Large intestine (tissue), 3 donors: ENCODE results near the gene SNX2. TPM values are rescaled to one million over a fixed set of nuclear protein-coding genes. Genes with fewer than 3 reads are reported as not detected.

ENCODE experiments used
- DNase-seq, 2 donors: peaks; one replicate each; pipeline versions ENCODE4 v3.0.0 to v3.0.0-alpha.2; 2013
- H3K27ac ChIP-seq: one replicate; pipeline ENCODE4 v1.5.1; 2013; ENCODE audit warnings: low read length
- H3K27me3 ChIP-seq: 2 replicates; pipeline ENCODE4 v1.6.1; 2013; ENCODE audit warnings: low read length; ENCODE audit not compliant: control insufficient read depth, insufficient read depth
- H3K36me3 ChIP-seq: 2 replicates; pipeline ENCODE4 v1.6.1; 2013; ENCODE audit warnings: low read length; ENCODE audit not compliant: control insufficient read depth, insufficient read depth
- H3K4me1 ChIP-seq: one replicate; pipeline ENCODE4 v1.6.1; 2013; ENCODE audit warnings: low read length; ENCODE audit not compliant: control insufficient read depth, insufficient read depth
- H3K4me3 ChIP-seq: one replicate; pipeline ENCODE4 v1.5.1; 2013; ENCODE audit warnings: low read length
- H3K9me3 ChIP-seq: one replicate; pipeline ENCODE4 v1.6.1; 2013; ENCODE audit warnings: mild to moderate bottlenecking, low read depth, low read length, moderate library complexity; ENCODE audit not compliant: control insufficient read depth
- WGBS: methylation state at CpG from one replicate; pipeline ENCODE4 v1.1.5; 2013; ENCODE audit warnings: low lambda C conversion rate; ENCODE audit not compliant: insufficient coverage; 5-methylcytosine and 5-hydroxymethylcytosine counted together
- polyA plus RNA-seq: library from polyadenylated mRNA; unstranded; fragments of 120-200 nt; gene quantifications from one replicate; pipeline ENCODE4 v1.2.1, GENCODE V29; 2013

Gene SNX2
- polyA plus RNA-seq, 1 donor = 133 TPM

DNA sequence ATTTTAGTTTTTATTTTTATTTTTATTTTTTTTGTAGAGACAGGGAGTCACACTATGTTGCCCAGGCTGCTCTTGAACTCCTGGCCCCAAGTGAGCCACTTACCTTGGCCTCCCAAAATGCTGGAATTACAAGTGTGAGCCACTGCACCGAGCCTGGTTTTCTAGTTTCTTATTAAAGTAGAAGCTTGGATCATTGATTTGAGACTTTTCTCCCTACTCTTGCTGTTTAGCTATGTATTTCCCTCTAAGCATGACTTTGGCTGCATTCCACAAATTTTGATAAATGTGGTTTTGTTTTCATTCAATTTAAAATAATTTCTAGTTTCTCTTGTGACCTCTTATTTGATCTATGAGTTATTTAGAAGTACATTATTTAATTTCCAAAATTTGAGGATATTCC lies 10.4 kb downstream of the SNX2 start:
- no peak overlapping the region for H3K4me3 ChIP-seq
- H3K36me3 ChIP-seq = no peaks in the 10 kb centered on the region
- no CpG with 5 or more reads among the region's 1 CpG for WGBS
- no peaks in the 10 kb centered on the region for H3K27me3 ChIP-seq
- no peak overlapping the region for H3K27ac ChIP-seq
- DNase-seq = no peak
- H3K9me3 ChIP-seq = peaks cover 13% of the 10 kb centered on the region
- no peaks in the 10 kb centered on the region for H3K4me1 ChIP-seq

DNA sequence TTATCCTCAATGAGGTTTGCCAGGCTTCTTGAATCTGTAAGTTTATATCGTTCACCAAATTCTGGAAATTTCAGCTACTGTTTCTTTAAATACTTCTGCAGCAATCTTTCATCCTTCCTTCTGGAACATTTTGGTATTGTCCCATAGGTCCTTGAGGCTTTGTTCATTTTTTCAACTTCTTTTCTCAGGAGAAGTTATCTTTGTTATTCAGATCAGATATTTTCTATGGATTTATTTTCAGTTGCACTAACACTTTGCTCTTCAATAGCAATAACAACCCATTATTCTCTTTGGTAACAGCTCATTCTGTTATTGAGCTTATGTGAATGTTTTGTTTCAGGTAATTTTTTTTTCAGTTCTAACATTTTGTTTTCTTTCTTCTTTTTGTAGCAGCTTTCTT lies 13.5 kb downstream of the SNX2 start:
- WGBS = no CpG with 5 or more reads among the region's 1 CpG
- Histone ChIP-seq H3K36me3 (peaks cover 2% of the 10 kb centered on the region), H3K4me3 (no peak overlapping the region), H3K9me3 (peaks cover 13% of the 10 kb centered on the region), H3K27ac (no peak overlapping the region), H3K4me1 (no peaks in the 10 kb centered on the region), H3K27me3 (no peaks in the 10 kb centered on the region)
- DNase-seq = no peak

DNA sequence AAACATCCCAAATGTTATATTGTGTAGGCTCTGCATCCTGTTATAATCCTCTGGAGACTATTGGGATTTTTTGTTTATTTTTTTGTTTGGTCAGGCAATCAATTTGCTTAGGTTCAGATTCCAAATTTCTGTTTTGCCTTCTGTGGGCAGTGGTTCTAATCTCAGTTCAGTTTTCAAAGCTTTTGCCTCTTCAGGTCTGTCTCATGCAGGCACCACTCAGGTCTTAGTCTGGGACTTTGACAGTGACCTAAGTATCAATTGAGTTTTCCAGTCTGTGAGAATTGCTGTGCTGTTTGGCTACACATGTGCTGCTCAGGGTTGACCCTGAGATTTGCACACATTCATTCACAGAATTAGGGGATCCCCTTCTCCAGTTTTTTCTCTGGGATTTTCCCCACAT lies 14.1 kb downstream of the SNX2 start:
- Histone ChIP-seq H3K36me3 (peaks cover 2% of the 10 kb centered on the region), H3K4me3 (no peak overlapping the region), H3K27me3 (no peaks in the 10 kb centered on the region), H3K4me1 (no peaks in the 10 kb centered on the region), H3K9me3 (peaks cover 13% of the 10 kb centered on the region), H3K27ac (no peak overlapping the region)
- no peak for DNase-seq

DNA sequence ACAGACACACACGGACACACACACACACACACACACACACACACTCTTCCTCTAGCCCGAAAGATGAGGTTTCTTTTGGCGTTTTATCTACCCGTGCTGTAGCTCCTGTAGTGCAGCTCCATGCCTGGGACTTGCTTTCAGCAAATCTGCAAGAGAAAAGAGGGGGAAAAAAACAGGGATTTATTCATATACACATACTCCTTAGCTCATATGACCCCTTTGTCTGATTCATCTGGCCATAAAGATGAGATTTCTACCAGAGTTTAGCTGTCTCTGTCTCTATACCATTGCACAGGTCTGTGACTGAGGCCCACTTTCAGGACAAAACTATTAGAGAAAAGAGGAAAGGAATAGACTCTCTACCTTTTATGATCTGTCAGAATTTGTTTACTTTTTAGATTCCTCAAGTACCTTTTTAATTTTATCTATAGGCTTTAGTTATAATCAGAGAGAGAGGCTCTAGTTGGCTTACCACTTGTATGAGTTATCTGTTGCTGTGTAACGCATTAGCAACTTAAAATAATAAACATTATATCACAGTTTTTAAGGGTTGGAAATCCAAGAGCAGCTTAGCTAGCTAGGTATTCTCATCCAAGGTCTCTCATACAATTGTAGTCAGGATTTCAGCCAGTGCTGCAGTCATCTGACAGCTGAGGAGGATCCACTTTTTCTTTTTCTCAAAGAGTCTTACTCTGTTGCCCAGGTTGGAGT lies 14.7 kb downstream of the SNX2 start:
- H3K9me3 ChIP-seq = peaks cover 13% of the 10 kb centered on the region
- no peaks in the 10 kb centered on the region for H3K4me1 ChIP-seq
- no peak for DNase-seq
- H3K27ac ChIP-seq = no peak overlapping the region
- H3K36me3 ChIP-seq = peaks cover 2% of the 10 kb centered on the region
- no peak overlapping the region for H3K4me3 ChIP-seq
- WGBS = no CpG with 5 or more reads among the region's 5 CpGs
- H3K27me3 ChIP-seq = no peaks in the 10 kb centered on the region

DNA sequence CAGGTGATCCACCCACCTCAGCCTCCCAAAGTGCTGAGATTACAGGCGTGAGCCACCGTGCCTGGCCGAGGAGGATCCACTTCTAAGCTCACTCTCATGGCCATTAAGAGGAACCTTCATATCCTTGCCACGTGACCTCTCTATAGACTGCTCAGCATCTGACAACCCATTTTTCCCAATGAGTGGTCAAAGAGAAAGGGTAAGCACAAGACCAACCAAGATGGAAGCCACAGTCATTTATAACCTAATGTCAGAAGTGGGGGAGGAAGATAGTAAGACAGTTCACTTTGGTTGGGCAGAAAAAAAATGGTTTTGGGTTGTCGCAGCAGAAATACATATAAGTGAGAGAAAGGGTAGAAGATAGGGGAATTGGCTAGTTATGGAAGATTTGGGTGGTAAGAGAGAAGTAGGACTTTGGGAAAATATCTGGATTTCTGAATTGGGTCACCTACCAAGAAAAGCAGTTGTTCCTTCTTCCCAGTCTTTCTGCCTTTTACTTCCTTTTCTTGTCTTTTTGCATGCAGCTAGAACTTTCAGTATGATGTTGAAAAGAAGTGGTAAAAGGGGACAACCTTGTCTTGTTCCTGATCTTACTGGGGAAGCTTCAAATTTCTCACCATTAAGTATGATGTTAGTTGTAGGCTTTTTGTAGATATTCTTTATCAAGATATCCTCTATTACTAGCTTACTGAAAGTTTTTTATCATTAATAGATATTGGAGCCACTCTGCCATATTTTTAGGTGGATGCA lies 15.6 kb downstream of the SNX2 start:
- no peak for DNase-seq
- peaks cover 2% of the 10 kb centered on the region for H3K36me3 ChIP-seq
- H3K27me3 ChIP-seq = no peaks in the 10 kb centered on the region
- no peaks in the 10 kb centered on the region for H3K4me1 ChIP-seq
- H3K4me3 ChIP-seq = no peak overlapping the region
- H3K27ac ChIP-seq = no peak overlapping the region
- WGBS = 100% methylated on average over 1 of the region's 5 CpGs
- peaks cover 9% of the 10 kb centered on the region for H3K9me3 ChIP-seq

DNA sequence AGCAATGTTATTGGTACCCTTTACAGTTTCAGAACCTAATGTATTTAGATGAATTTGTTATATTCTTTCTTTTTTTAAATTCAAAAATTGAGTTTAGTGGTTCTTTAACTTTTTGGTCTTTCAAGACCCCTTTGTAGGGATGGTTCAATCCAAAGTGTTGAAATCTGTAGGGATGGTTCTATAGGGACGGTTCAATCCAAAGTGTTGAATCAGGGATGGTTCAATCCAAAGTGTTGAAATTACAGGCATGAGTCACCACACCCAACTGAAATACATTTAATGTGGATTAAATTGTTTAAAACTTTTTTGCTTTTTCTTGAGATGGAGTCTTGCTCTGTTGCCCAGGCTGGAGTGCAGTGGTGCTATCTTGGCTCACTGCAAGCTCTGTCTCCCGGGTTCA lies 30.6 kb downstream of the SNX2 start:
- no peak overlapping the region for H3K4me3 ChIP-seq
- no CpG with 5 or more reads among the region's 2 CpGs for WGBS
- H3K27me3 ChIP-seq = no peaks in the 10 kb centered on the region
- no peaks in the 10 kb centered on the region for H3K9me3 ChIP-seq
- H3K4me1 ChIP-seq = no peaks in the 10 kb centered on the region
- no peak overlapping the region for H3K27ac ChIP-seq
- H3K36me3 ChIP-seq = peaks cover 47% of the 10 kb centered on the region
- DNase-seq = no peak

DNA sequence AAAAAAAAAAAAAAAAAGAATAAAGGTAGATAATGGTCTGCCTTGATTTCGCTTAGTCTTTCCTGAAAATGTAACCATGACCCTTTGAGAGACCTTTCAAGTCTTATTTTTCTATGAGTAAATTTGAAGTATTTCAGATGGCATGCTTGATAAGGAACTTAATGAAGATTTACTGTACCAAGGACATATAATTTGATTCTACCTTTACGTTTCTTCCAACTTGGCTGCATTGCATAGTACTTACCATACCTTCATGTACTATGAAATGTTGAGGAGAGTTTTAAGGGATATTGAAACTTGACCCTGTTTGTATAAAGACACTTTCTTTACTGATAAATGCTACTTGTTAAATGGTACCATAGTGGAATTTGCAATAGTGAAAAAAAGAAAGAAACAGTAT lies 35.5 kb downstream of the SNX2 start:
- H3K4me1 ChIP-seq = no peaks in the 10 kb centered on the region
- H3K9me3 ChIP-seq = no peaks in the 10 kb centered on the region
- WGBS = no CpG with 5 or more reads among the region's 2 CpGs
- H3K27me3 ChIP-seq = no peaks in the 10 kb centered on the region
- H3K36me3 ChIP-seq = peaks cover 27% of the 10 kb centered on the region
- DNase-seq = no peak
- no peak overlapping the region for H3K27ac ChIP-seq
- no peak overlapping the region for H3K4me3 ChIP-seq

DNA sequence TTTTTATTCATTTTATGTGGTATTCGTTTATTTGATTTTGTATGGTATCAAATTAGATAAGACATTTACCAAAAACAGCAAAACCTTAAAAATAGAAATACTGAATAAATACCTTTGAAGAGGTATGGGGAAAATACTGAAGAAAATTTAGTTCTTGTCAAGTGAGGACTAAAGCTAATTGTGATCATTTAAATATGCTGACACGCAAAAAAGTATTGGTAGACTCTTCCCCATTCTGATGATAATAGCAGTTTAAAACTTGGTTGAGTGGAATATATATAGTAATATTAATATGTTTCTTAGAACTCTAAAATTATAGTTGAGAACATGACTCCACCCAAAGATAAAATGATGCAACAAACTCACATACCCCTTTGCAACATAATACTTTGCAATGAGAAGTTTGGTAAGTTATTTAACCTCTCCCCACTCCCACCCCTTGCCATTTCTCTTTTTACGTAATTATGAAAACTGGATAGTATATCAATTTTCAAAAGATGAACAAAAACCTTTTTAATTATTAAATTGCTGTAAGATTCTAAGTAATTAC lies 40.4 kb downstream of the SNX2 start:
- no peaks in the 10 kb centered on the region for H3K27me3 ChIP-seq
- H3K36me3 ChIP-seq = peaks cover 14% of the 10 kb centered on the region
- 100% methylated on average over 1 of the region's 3 CpGs for WGBS
- H3K4me1 ChIP-seq = no peaks in the 10 kb centered on the region
- H3K4me3 ChIP-seq = no peak overlapping the region
- H3K27ac ChIP-seq = no peak overlapping the region
- no peak for DNase-seq
- no peaks in the 10 kb centered on the region for H3K9me3 ChIP-seq

DNA sequence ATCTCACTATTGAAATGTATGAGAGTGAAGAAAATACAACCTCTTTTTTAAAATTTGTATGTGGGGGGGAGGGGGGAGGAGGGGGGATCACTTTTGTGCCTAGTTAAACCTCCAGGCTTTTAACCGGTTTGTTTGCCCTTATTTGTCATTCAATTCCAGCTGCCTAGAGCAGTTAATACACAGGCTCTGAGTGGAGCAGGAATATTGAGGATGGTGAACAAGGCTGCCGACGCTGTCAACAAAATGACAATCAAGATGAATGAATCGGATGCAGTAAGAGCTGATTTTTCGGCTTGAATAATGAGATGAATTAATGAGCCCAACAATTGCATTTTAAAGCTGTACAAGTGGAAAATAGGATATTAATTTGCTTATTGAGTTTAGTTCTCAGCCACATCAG lies 41.9 kb downstream of the SNX2 start:
- WGBS = no CpG with 5 or more reads among the region's 5 CpGs
- H3K4me3 ChIP-seq = no peak overlapping the region

DNA sequence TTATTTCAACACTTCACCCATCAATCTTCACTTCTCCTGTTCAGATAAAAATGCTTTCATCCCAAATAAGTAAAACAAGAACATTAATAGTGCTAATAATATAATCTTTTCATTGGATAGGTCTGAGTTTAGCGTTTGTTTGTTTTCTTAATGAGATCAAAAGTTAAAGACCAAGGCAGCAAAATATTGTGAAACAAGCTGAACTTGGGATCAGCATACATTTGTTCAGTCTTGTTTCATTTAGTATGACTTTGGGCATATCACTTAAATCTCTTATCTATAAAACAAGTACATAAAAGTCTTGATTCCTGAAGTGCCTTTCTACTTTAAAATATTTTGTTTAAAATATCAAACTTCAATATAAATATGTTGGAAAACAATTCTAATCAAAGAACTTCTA lies 57.1 kb downstream of the SNX2 start:
- Histone ChIP-seq H3K4me3 (no peak overlapping the region), H3K4me1 (no peaks in the 10 kb centered on the region), H3K27me3 (no peaks in the 10 kb centered on the region), H3K27ac (no peak overlapping the region), H3K36me3 (peaks cover 28% of the 10 kb centered on the region), H3K9me3 (no peaks in the 10 kb centered on the region)
- WGBS = 100% methylated on average over 1 of the region's 1 CpG
- DNase-seq = no peak

More for the DNA sequence above, 41.9 kb downstream of the SNX2 start:
- Histone ChIP-seq H3K9me3 (no peaks in the 10 kb centered on the region), H3K4me1 (no peaks in the 10 kb centered on the region), H3K27ac (no peak overlapping the region), H3K27me3 (no peaks in the 10 kb centered on the region), H3K36me3 (peaks cover 18% of the 10 kb centered on the region)
- DNase-seq = no peak
